Ascending aorta (tissue), 2 donors: ENCODE results near the gene MYPN. TPM values are rescaled to one million over a fixed set of nuclear protein-coding genes. Genes with fewer than 3 reads are reported as not detected.

ENCODE experiments used
- DNase-seq, 2 donors: peaks; one replicate each; pipeline ENCODE4 v3.0.0-alpha.2; 2019; ENCODE audit warnings: low spot score in 2 of 2
- H3K27ac ChIP-seq, 2 donors: fragments of 200-600 bp; sonication (generic); one replicate each; pipeline ENCODE4 v1.5.1; 2016 to 2017; ENCODE audit warnings: mild to moderate bottlenecking in 1 of 2
- H3K27me3 ChIP-seq: fragments of 200-600 bp; sonication (generic); one replicate; pipeline ENCODE4 v1.5.1; 2017
- H3K36me3 ChIP-seq, 2 donors: fragments of 200-600 bp; sonication (generic); one replicate each; pipeline ENCODE4 v1.5.1; 2016
- H3K4me1 ChIP-seq, 2 donors: fragments of 200-600 bp; sonication (generic); one replicate each; pipeline ENCODE4 v1.5.1; 2016 to 2017; ENCODE audit warnings: mild to moderate bottlenecking in 1 of 2
- H3K4me3 ChIP-seq, 2 donors: fragments of 200-600 bp; sonication (generic); one replicate each; pipeline ENCODE4 v1.5.1; 2016 to 2017; ENCODE audit warnings: mild to moderate bottlenecking in 1 of 2
- H3K9me3 ChIP-seq, 2 donors: fragments of 200-600 bp; sonication (generic); one replicate each; pipeline ENCODE4 v1.5.1; 2016
- intact Hi-C: fragments of 100-400 bp; cut with DNase I; formaldehyde crosslinking; loops from one replicate; pipeline ENCODE4 v1.15.1; 2023
- total RNA-seq: library from RNA; depleted of rRNA; stranded (reverse); fragments of >200 nt; gene quantifications from one replicate; pipeline ENCODE4 v1.1.0, GENCODE V29; 2016
- TF ChIP-seq, protein P1 (sequence below), 3 experiments: fragments of 200-600 bp in 2 of 3; fragments of 450-650 bp in 1 of 3; sonication (generic) in 2 of 3; IDR thresholded peaks; one replicate each; pipeline ENCODE4 v1.5.1; 2016 to 2019; ENCODE audit warnings: antibody characterized with exemption in 3 of 3, mild to moderate bottlenecking in 1 of 3, moderate library complexity in 1 of 3

MYPN gene
- total RNA-seq, 1 donor from 2014 or later = not detected

- H3K4me1 ChIP-seq = no peaks in the 10 kb centered on the region
- intact Hi-C loops = no loop called here
- no peak for DNase-seq
- H3K9me3 ChIP-seq = no peaks in the 10 kb centered on the region
- no peak overlapping the region for H3K27ac ChIP-seq
- no peak overlapping the region for H3K4me3 ChIP-seq
- no peaks in the 10 kb centered on the region for H3K27me3 ChIP-seq
- H3K36me3 ChIP-seq = no peaks in the 10 kb centered on the region
- TF ChIP-seq, protein P1, sequence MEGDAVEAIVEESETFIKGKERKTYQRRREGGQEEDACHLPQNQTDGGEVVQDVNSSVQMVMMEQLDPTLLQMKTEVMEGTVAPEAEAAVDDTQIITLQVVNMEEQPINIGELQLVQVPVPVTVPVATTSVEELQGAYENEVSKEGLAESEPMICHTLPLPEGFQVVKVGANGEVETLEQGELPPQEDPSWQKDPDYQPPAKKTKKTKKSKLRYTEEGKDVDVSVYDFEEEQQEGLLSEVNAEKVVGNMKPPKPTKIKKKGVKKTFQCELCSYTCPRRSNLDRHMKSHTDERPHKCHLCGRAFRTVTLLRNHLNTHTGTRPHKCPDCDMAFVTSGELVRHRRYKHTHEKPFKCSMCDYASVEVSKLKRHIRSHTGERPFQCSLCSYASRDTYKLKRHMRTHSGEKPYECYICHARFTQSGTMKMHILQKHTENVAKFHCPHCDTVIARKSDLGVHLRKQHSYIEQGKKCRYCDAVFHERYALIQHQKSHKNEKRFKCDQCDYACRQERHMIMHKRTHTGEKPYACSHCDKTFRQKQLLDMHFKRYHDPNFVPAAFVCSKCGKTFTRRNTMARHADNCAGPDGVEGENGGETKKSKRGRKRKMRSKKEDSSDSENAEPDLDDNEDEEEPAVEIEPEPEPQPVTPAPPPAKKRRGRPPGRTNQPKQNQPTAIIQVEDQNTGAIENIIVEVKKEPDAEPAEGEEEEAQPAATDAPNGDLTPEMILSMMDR (IDR thresholded peaks at IDR 0.05) = no peak
These were observed 739 bp downstream of the MYPN start for GRCh38 chr10:68110027-68110426.

- no peaks in the 10 kb centered on the region for H3K4me1 ChIP-seq
- TF ChIP-seq, protein P1 (IDR thresholded peaks at IDR 0.05) = no peak
These were observed 2.3 kb downstream of the MYPN start for GRCh38 chr10:68111584-68111983.

GRCh38 chr10:68112837-68113236 is 3.5 kb downstream of the MYPN start:
- no peak overlapping the region for H3K27ac ChIP-seq
- intact Hi-C loops = no loop called here
- TF ChIP-seq, protein P1 (IDR thresholded peaks at IDR 0.05) = no peak
- no peaks in the 10 kb centered on the region for H3K4me1 ChIP-seq
- DNase-seq = no peak
- no peaks in the 10 kb centered on the region for H3K27me3 ChIP-seq
- H3K36me3 ChIP-seq = no peaks in the 10 kb centered on the region
- H3K9me3 ChIP-seq = no peaks in the 10 kb centered on the region
- no peak overlapping the region for H3K4me3 ChIP-seq

More at GRCh38 chr10:68111584-68111983, 2.3 kb downstream of the MYPN start:
- Histone ChIP-seq H3K27ac (no peak overlapping the region), H3K4me3 (no peak overlapping the region), H3K36me3 (no peaks in the 10 kb centered on the region), H3K9me3 (no peaks in the 10 kb centered on the region), H3K27me3 (no peaks in the 10 kb centered on the region)
- DNase-seq = no peak
- intact Hi-C loops = no loop called here

DNA sequence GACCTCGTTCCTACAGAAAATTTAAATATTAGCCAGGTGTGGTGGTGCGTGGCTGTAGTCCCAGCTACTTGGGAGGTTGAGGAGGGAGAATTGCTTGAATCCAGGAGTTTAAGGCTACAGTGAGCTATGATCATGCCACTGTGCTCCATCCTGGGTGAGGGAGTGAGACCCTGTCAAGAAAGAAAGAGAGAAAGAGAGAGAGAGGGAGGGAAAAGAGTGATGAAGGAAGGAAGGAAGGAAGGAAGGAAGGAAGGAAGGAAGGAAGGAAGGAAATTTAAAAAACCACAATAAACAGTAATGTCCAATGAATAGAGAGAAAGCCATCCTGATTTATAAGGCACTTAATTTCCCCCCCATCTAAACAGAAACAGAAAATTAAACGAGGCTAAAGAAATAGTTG is 9.4 kb downstream of the MYPN start:
- Histone ChIP-seq H3K4me1 (no peaks in the 10 kb centered on the region), H3K4me3 (no peak overlapping the region), H3K9me3 (no peaks in the 10 kb centered on the region), H3K36me3 (no peaks in the 10 kb centered on the region), H3K27me3 (no peaks in the 10 kb centered on the region), H3K27ac (no peak overlapping the region)
- no peak for DNase-seq
- TF ChIP-seq, protein P1 (IDR thresholded peaks at IDR 0.05) = no peak
- intact Hi-C loops = no loop called here

DNA sequence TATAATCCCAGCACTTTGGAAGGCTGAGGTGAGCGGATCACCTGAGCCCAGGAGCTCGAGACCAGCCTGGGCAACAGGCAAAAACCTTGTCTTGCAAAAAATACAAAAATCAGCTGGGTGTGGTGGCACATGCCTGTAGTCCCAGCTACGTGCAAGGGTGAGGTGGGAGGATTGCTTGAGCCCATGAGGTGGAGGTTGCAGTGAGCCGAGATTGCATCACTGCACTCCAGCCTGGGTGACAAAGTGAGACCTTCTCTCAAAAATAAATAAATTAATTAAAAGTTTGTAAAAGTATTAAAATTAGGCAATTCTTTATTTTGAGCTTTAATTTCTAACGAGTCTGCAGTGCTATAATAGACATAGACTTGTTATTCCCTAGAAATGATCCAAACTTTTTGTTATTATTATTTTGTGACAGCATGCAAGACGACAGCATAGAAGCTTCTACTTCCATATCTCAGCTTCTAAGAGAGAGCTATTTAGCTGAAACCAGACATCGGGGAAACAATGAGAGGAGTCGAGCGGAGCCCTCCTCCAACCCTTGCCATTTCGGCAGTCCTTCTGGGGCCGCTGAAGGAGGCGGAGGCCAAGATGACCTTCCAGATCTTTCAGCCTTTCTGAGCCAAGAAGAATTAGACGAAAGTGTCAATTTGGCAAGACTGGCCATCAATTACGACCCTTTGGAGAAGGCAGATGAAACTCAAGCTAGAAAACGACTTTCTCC is 11.9 kb downstream of the MYPN start:
- no peaks in the 10 kb centered on the region for H3K27me3 ChIP-seq
- no peak overlapping the region for H3K4me3 ChIP-seq
- no peak for DNase-seq
- no peak overlapping the region for H3K27ac ChIP-seq
- H3K36me3 ChIP-seq = no peaks in the 10 kb centered on the region
- no peaks in the 10 kb centered on the region for H3K9me3 ChIP-seq
- TF ChIP-seq, protein P1 (IDR thresholded peaks at IDR 0.05) = no peak
- intact Hi-C loops = no loop called here
- H3K4me1 ChIP-seq = no peaks in the 10 kb centered on the region
